Loucy (cell line): Measurements from ENCODE around the gene OCIAD1.
"Not testable (repeated sequence)": the region's sequence is repeated elsewhere in the genome, so short reads cannot be mapped to it uniquely, and the experiment has no call there.

Source experiments
- CTCF ChIP-seq: fragments of 200-600 bp; sonication (generic); conservative IDR thresholded peaks from 2 replicates; pipeline ENCODE4 v1.5.1; 2014; ENCODE audit warnings: mild to moderate bottlenecking, antibody characterized with exemption, low read length
- EZH2phosphoT487 ChIP-seq: fragments of 200-600 bp; IDR thresholded peaks from 2 replicates; pipeline ENCODE4 v1.6.1; 2018; ENCODE audit warnings: antibody characterized with exemption, mild to moderate bottlenecking, moderate library complexity, borderline replicate concordance

- TF ChIP-seq CTCF, EZH2phosphoT487: not testable (repeated sequence)
Measured at GRCh38 chr4:48881646-48882045, 50.8 kb downstream of the OCIAD1 start.
